KMS-11 (cell line): ENCODE data around the gene COL20A1.

Experiments used
- H2AFZ ChIP-seq: fragments of 200-600 bp; sonication (generic); 2 replicates; pipeline ENCODE4 v1.6.1; 2016; ENCODE audit warnings: antibody characterized with exemption, mixed run types, low read depth
- H3K27ac ChIP-seq: fragments of 200-600 bp; sonication (generic); 2 replicates; pipeline ENCODE4 v1.6.1; 2016; ENCODE audit warnings: mild to moderate bottlenecking, mixed run types
- H3K27me3 ChIP-seq: fragments of 200-600 bp; sonication (generic); 2 replicates; pipeline ENCODE4 v1.6.1; 2017; ENCODE audit warnings: mild to moderate bottlenecking, low read depth, mixed run types, moderate library complexity; ENCODE audit not compliant: insufficient read depth
- H3K36me3 ChIP-seq: fragments of 200-600 bp; sonication (generic); 2 replicates; pipeline ENCODE4 v1.6.1; 2017; ENCODE audit warnings: mild to moderate bottlenecking, mixed run types; ENCODE audit not compliant: insufficient read depth
- H3K4me1 ChIP-seq: fragments of 200-600 bp; sonication (generic); 2 replicates; pipeline ENCODE4 v1.6.1; 2016; ENCODE audit warnings: mild to moderate bottlenecking, low read depth, mixed run types; ENCODE audit not compliant: poor library complexity, severe bottlenecking
- H3K4me2 ChIP-seq: fragments of 200-600 bp; sonication (generic); 2 replicates; pipeline ENCODE4 v1.7.0; 2016; ENCODE audit warnings: mild to moderate bottlenecking, mixed run types
- H3K4me3 ChIP-seq: fragments of 200-600 bp; sonication (generic); IDR thresholded peaks from 2 replicates; pipeline ENCODE4 v1.6.1; 2017; ENCODE audit warnings: low read depth, low read length, mixed read lengths; ENCODE audit not compliant: insufficient read depth
- H3K79me2 ChIP-seq: fragments of 200-600 bp; sonication (generic); 2 replicates; pipeline ENCODE4 v1.6.1; 2016; ENCODE audit warnings: low read depth, mixed run types; ENCODE audit not compliant: insufficient read depth
- H3K9ac ChIP-seq: fragments of 200-600 bp; sonication (generic); 2 replicates; pipeline ENCODE4 v1.6.1; 2016; ENCODE audit warnings: mild to moderate bottlenecking, mixed run types
- H4K20me1 ChIP-seq: fragments of 200-600 bp; sonication (generic); 2 replicates; pipeline ENCODE4 v1.6.1; 2016; ENCODE audit warnings: mild to moderate bottlenecking, mixed run types; ENCODE audit not compliant: insufficient read depth
- TF ChIP-seq, protein P1 (sequence below): fragments of 200-600 bp; sonication (generic); conservative IDR thresholded peaks from 2 replicates; pipeline ENCODE4 v1.6.1; 2017; ENCODE audit warnings: low read depth, mild to moderate bottlenecking, antibody characterized with exemption, low read length, moderate library complexity, mixed read lengths

COL20A1 gene

DNA sequence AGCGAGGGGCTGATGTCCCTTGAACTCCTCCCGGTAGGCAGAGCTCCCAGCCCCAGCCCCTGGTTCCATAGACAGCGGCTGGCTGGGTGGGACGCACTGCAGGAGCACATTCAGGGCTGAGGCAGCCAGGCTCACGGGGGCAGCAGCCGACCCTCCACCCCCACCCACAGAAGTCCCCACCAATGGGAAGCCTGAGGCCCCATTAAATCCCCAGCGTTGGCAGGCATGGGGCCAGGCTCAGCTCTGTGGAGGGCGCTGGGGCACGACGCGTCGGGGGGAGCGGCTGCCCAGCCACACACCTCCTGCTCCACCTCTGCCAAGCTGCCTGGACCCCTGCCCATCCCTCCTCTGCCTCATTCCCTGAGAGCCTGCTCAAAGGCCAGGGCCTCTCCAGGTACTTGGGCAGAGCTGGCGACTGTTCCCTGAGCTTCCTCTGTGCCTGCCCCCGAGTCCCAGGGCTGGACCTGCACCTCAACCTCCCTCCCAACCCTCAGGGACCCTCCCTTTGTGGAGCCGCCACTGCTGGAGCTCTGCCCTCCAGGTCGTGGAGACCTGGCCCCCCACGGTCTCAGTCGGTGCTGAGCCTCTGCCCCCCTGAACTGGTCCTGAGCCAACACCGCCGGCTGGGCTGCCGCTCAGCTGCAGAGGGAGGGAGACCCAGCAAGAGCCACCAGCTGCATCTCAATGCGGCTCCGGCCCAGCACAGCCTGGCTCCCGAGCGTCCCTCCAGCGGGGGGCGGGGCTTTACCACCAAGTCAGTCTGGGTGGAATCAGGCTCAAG is 59.0 kb downstream of the COL20A1 start:
- Histone ChIP-seq H3K36me3 (no peaks in the 10 kb centered on the region), H3K4me3 (no peak overlapping the region), H4K20me1 (no peaks in the 10 kb centered on the region), H3K79me2 (no peaks in the 10 kb centered on the region), H2AFZ (no peak overlapping the region), H3K4me2 (no peak overlapping the region), H3K27ac (no peak overlapping the region), H3K9ac (no peak overlapping the region), H3K27me3 (peaks cover 42% of the 10 kb centered on the region), H3K4me1 (no peaks in the 10 kb centered on the region)
- TF ChIP-seq, protein P1, sequence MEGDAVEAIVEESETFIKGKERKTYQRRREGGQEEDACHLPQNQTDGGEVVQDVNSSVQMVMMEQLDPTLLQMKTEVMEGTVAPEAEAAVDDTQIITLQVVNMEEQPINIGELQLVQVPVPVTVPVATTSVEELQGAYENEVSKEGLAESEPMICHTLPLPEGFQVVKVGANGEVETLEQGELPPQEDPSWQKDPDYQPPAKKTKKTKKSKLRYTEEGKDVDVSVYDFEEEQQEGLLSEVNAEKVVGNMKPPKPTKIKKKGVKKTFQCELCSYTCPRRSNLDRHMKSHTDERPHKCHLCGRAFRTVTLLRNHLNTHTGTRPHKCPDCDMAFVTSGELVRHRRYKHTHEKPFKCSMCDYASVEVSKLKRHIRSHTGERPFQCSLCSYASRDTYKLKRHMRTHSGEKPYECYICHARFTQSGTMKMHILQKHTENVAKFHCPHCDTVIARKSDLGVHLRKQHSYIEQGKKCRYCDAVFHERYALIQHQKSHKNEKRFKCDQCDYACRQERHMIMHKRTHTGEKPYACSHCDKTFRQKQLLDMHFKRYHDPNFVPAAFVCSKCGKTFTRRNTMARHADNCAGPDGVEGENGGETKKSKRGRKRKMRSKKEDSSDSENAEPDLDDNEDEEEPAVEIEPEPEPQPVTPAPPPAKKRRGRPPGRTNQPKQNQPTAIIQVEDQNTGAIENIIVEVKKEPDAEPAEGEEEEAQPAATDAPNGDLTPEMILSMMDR = no peak

DNA sequence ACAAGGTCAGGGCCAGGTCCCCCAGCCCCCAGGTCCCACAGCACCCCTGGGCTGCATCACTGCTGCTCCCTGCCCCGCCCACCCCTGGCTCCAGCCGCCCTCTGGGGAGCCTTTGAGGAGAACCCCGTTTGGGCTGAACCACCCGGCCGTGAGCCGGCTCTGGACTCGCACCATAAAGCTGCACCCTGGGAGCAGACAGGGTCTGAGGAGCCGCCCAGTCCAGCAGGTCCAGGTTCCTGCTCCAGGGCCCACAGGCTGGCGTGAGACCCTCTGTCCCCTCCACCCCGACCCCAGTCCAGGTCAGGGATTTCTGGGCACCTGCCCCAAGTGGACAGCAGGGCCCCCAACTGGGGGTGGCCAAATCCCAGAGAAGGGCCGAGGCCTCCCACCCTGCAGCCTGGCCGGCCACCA is 59.8 kb downstream of the COL20A1 start:
- no peak overlapping the region for H3K4me2 ChIP-seq
- no peak overlapping the region for H3K27ac ChIP-seq
- TF ChIP-seq, protein P1 = no peak
- no peak overlapping the region for H3K9ac ChIP-seq
- no peaks in the 10 kb centered on the region for H3K79me2 ChIP-seq
- no peak overlapping the region for H2AFZ ChIP-seq
- H3K4me1 ChIP-seq = no peaks in the 10 kb centered on the region
- no peak overlapping the region for H3K4me3 ChIP-seq
- H3K27me3 ChIP-seq = peaks cover 39% of the 10 kb centered on the region
- no peaks in the 10 kb centered on the region for H4K20me1 ChIP-seq
- H3K36me3 ChIP-seq = no peaks in the 10 kb centered on the region

DNA sequence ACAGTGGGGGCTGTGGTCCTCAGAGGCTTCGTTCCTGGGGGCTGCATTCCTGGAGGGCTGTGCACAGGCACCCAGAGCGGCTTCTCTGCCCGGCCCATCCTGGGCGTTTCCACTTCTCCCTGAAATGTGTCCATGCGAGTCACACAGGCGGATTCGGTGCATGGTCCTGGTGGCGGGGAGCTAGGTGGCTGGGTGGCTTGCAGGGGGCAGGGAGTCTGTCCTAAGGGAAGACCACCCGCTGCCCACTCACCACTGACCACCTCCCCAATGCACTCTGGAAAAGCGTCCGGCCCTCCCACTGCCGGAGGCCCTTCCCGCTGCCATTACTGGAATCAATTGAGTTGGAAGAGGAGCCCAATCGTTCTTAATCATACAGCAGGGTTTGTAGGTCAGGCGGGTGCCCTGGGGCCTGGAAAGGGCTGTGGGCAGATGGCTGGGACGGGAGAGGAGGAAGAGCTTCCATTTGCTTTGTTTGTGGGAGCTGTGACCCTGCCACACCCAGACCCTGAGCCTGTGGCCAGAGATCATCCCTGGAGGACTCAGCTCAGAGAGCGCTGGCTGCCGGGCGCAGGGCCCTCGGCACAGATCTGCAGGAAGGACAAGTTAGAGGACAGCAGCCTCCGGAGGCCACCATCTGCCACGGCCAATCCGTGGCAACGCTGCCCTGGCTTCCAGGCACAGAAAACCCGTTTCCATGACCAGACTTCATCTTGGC is 61.8 kb downstream of the COL20A1 start:
- Histone ChIP-seq H3K4me3 (no peak overlapping the region), H3K27ac (no peak overlapping the region)
- TF ChIP-seq, protein P1 = no peak

DNA sequence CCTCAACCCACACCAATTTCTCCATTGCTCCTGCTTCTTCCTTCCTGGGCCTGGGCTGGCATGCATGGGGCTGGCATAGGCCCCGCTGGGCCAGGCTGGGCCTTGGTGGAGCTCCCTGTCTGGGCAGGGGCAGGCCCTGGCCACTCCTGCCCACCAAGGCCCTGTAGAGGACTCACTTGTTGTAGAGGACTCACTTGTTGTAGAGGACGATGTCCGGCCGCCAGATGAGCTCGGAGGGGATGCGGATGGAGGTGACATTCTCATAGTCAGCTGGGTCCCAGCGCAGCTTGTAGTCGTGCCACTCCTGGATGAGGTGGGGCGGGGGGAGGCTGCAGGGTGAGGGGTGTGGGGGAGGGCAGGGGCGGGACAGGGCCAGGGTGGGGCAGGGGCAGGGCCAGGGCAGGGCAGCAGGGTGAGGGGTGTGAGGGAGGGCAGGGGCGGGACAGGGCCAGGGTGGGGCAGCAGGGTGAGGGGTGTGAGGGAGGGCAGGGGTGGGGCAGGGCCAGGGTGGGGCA is 62.9 kb downstream of the COL20A1 start:
- Histone ChIP-seq H4K20me1 (no peaks in the 10 kb centered on the region), H3K27me3 (peaks cover 37% of the 10 kb centered on the region), H3K4me2 (no peak overlapping the region), H3K4me1 (no peaks in the 10 kb centered on the region), H3K9ac (no peak overlapping the region), H3K27ac (no peak overlapping the region), H3K4me3 (no peak overlapping the region), H3K36me3 (no peaks in the 10 kb centered on the region), H3K79me2 (no peaks in the 10 kb centered on the region), H2AFZ (no peak overlapping the region)
- TF ChIP-seq, protein P1 = no peak

More for the DNA sequence above, 61.8 kb downstream of the COL20A1 start:
- Histone ChIP-seq H2AFZ (no peak overlapping the region), H3K79me2 (no peaks in the 10 kb centered on the region), H4K20me1 (no peaks in the 10 kb centered on the region), H3K36me3 (no peaks in the 10 kb centered on the region), H3K9ac (no peak overlapping the region), H3K4me2 (no peak overlapping the region), H3K4me1 (no peaks in the 10 kb centered on the region), H3K27me3 (peaks cover 35% of the 10 kb centered on the region; the same call in 1 of the 2 replicates)
